ENCODE measurements around the gene TET3.
A peak's percentile ranks its signal among the peaks of the same experiment; 100 is the strongest.

The TET3 gene

DNA sequence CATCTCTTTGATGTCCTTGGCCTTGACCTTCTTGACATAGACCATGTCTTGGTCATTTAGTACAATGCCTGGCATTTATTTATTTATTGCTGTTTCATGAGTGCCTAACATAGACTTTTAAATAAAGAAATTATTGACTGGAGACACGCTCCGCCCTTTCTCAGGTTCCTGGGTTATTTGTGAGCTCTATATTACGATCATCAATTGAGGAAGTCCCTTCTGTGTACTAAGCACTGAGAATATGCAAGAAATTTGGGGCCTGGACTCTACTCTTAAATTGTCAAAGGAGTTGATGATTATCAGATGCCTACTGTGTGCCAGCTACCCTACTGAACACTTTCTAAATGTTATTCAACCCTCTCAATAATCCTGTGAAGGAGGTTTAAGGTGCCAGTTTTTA lies 19.7 kb upstream of the TET3 start:
- no peak for DNase-seq

DNA sequence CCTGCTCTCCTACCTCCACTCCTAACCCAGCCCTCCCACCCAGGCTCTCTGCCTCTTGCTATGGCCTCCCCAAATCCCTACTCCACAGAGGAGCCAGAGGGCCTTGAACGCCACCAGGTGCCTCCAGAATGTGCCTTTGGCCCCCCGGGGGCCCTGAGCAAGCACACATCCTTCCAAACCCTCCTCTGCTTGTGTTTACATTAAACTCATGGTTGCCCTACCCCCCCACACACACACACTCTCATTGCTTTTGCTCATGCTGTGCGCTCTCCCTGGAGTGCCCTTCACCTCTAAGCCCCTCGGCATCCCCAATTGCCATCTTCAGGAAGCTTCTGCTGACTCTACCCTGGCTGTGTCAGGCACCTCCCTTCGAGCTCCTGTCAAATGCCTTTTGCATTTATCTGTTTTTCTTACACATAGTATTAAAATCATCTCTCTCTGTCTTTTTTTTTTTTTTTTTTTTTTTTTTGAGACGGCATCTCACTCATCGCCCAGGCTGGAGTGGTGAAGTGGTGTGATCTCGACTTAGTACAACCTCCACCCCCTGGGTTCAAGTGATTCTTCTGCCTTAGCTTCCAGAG lies 16.3 kb upstream of the TET3 start:
- no peak for DNase-seq

DNA sequence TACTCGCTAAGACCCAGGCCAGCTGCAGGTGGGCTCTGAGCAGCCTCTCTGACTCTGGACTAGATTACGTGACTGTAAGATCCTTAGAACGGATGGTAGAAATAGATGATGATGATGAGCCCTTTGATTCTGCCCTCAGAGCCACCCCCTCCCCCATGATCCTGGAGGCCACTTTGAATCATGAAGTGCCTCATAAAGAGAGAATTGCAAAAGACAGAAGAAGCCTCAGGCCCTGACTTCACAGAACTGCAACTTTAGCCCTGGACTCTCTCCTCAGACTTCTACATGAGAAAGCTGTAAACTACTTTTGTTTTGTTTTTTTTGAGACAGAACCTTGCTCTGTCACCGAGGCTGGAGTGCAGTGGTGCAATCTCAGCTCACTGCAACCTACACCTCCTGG lies 15.4 kb upstream of the TET3 start:
- no peak for DNase-seq

DNA sequence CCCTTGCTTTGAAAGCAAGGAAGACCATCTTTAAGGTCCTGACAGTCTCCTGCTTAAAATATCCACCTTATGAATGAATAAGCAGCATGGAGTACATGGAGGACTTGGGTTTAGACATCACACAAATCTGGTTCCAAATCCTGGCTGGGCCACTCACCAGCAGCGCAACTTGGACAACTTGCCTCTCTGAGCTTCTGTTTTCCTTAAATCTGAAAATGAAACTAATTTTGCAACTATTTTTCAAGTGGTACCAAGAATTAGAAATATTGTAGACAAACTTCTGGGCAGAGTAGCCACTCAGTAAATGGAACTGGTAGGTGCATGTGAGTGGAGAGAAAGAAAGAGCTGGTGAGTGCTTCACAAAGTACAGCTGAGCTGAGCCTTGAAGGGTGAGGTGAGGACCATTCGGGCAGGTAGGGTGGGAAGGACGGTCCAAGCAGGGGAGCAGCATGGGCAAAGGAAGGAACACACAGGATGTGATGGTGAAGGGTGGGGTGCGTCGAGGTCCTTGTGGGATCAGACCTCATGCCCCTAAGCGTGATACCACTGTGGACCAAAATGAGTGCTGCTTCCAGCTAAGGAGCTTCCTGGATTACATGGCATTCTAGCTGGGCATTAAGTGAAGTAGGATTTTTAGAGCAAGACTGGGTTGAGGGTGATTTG lies 14.4 kb upstream of the TET3 start:
- DNase-seq, result no peak

DNA sequence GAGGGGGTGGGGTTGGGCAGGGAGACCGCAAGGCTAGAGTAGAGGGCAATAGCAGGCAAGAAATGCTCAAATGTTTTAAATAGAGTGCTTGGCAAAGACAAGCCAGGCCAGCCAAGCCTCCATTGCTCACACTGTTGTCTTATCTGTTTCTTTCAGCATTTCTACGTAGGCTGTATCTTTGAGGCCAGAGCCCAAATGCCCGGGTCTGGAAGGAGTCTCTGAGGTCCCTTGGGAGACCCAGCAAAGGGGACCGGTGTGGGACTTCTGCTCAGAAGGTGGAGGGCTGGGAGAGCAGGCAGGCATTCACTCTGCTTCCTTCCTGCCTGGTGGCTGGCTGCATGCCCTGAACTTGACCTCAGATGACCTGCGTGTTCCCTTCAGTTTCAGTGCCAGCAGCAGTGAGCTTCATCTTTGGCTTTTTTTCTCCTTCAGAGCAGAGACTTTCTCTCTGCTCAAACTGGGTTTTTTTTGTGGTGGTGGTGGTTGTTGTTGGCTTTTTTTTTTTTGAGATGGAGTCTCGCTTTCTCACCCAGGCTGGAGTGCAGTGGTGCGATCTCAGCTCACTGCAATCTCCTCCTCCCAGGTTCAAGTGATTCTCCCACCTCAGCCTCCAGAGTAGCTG lies 13.7 kb upstream of the TET3 start:
- DNase-seq, result no peak

DNA sequence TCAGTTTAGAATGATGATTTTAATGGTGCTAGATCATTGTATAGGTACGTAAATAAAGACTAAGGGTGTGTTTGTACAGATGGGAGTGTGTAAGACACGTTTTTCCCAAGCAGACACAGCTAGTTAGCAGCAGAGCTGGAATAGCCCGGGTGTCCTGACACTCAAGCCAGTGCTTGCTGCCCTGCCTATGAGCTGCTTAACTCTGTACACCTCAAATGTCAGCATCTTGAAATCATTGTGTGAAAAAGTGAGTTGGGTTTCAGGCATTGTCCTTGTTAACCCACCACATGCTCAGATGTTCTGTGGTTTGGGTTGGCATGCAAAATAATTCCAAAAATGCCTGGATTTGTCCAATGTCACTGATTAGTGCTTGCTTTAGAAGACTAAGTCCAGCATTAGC lies 13.0 kb upstream of the TET3 start:
- DNase-seq, result no peak

DNA sequence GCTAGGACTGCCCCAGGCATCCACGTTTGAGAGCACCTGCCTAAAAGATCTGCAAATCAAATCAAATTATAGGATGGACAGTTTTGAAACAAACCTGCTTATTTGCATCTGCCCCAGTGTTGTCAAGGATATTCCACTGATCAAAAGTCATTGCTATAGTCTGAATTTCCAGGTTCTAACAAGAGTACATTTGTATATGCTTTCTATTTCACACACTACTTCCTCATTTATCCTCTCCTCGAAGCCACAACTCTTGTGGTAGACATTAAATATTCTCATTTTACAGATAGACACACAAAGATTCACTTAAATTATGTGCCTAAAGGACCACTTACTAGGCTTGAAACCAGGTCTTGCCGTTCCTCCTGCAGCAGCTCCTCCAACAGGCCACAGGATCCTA lies 11.9 kb upstream of the TET3 start:
- no peak for DNase-seq

DNA sequence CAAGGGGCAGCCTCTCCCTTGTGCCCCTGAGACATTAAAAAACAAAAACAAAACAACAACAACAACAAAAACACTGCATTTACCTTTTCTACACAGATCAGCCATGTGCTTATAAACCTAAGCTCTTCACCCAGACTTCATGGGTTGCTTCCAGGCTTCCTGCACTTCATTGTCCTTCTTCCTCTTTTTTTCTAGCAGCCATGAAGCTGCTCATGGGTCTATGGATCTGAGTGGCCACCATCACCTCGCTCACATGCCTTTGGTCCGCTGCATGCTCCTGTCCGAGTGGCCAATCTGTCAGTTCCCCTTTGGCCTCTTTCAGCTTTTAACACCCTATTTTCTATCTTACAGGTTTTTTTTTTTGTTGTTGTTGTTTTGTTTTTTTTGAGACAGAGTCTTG lies 9.0 kb upstream of the TET3 start:
- no peak for DNase-seq

DNA sequence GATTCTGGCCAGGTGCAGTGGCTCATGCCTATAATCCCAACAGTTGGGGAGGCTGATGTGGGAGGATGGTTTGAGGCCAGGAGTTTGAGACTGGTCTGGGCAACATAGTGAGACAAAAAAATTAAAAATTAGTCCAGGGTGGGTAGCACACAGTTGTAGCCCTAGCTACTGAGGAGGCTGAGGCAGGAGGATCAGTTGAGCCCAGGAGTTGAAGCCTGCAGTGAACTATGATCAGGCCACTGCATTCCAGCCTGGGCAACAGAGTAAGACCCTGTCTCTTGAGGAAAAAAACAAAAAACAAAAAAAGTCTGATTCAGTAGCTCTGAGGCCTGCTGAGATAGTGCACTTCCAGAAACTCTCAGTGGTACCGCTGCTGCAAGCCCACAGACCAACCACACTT lies 7.9 kb upstream of the TET3 start:
- no peak for DNase-seq

DNA sequence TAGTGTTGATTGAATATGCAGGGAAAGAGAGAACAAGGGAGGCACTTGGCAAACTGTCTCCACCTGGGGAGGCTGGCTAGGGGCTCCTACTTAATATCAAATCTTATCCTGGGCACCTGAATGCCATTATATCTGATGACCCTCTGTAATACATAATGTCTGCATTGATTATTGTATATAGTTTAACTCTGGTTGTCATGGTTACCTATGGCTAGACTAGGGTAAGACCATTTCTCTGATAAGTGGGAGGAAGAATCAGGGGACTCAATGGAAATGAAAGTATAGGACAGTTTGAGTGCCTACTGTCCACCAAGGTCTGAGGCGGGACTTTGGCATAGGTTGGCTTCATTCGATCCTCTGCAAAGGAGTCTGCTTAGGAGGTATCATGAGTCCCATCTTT lies 7.2 kb upstream of the TET3 start:
- DNase-seq, result no peak

DNA sequence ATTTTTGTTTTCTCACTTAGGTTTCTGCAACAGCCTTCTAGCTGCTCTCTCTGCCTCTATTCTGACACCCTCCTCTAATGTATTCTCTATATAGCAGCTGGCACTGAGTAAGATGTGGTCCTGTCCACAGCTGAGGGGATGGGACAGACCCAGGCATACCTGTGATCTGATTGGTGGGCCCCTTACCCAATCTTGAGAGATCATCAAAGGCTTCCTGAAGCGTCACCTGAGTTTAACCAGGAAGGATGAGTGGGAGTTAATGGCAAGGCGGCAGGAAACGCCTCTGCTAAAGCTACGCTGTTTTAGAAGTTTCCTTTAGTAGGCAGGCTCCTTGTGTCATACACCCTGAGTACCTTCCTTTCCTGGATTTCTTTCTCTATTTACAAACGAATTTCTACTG lies 5.7 kb upstream of the TET3 start:
- DNase-seq, result no peak

DNA sequence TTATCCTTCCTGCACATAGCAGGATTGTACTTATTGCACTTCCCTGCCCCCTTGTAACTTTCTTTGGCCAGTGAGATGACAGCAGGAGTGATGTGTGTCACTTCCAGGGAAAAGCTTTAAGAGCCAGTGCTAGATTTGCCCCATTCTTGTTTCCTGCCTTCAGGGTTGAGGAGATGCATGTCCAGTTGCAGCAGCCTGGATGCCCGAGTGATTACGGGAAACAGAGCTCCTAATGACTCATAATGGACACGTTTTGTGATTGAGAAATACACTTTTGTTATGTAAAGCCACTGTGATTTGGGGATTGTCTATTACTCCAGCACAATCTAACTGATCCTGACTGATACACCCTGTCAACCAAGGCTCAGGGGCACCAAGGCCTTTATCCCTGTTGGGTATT lies 5.0 kb upstream of the TET3 start:
- DNase-seq, result no peak

DNA sequence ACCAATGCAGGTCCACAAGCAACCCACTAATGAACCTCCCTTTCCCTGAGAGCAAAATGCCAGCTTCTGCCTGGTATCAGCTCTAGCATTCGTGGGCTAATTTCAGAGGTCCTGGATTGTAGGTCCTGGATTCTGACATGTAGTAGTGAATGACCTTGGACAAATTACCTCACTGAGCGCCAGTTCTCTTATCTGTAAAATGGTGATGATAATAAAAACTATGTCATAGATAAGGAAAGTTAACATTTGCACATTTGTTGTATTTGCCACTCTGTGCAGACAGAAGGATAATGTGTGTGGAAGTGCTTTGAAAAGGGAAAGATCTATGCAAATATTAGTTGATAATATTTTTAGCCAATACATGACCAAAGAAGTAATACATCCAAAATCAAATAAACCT lies 4.1 kb upstream of the TET3 start:
- DNase-seq, result no peak

DNA sequence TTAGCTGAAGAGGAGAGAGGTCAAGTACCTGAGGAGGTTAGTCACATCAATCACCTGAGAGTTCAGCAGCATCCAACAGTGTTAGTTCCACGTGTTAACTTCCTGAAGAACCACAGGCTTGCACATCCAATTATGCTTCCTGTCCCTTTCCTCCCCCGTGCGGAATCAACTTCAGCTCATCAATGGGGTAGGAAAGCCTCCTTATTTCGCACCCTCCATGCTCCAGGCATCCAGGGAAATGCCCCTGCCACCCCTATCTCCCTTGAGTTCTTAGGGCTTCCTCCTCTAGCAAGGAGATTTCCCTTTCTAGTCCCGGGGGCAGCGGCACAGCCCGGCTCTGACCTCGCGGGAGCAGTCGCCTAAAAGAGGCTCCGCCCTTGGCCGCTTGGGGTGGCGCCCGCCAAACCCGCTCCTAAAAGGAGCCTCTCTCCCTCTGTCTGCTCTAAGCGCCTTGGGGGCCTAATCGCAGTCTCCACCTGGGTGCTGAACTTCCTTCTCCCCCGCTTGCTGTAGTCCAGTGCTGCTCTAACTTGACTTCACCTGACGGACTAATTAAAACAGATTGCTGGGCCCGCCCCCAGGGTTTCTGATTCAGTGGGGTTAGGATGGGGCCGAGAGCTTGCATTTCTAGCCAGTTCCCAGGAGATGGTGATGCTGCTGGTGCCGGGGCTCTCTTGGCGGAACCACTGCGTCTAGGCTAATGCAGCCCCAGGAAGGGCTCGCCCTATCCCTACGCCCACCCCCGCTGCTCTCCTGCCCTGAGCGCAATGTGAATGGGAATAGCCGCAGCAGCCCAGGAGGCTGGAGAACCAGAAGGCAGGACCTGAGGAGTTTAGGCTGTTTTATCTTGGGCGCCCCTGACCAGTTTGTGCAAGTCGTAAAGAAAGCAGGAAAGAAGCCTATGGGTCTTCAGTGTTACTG lies 3.4 kb upstream of the TET3 start:
- no peak for DNase-seq

DNA sequence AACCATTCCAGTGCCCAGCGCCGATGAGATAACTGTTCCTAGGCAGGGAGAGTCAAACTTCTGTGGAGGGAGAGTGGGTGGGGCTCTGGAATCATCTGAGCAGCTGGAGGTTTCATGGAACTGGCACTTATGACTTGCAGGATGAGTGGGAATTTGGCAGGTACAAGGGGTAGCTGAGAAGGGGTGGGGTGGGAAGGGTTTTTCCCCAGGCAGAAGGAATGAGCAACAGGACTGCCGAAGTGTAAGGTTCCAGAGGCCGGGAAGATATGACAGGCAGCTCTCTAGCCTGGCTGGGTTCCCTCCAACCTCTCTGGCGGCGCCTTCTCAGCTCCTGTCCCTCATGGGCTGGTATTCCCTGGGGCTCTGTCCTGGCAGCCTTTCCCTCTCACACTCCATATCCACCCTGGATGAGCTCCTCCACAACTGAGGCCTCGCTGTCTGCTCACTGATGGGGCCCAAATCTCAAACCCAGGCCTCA lies 2.5 kb upstream of the TET3 start:
- DNase-seq, result no peak

DNA sequence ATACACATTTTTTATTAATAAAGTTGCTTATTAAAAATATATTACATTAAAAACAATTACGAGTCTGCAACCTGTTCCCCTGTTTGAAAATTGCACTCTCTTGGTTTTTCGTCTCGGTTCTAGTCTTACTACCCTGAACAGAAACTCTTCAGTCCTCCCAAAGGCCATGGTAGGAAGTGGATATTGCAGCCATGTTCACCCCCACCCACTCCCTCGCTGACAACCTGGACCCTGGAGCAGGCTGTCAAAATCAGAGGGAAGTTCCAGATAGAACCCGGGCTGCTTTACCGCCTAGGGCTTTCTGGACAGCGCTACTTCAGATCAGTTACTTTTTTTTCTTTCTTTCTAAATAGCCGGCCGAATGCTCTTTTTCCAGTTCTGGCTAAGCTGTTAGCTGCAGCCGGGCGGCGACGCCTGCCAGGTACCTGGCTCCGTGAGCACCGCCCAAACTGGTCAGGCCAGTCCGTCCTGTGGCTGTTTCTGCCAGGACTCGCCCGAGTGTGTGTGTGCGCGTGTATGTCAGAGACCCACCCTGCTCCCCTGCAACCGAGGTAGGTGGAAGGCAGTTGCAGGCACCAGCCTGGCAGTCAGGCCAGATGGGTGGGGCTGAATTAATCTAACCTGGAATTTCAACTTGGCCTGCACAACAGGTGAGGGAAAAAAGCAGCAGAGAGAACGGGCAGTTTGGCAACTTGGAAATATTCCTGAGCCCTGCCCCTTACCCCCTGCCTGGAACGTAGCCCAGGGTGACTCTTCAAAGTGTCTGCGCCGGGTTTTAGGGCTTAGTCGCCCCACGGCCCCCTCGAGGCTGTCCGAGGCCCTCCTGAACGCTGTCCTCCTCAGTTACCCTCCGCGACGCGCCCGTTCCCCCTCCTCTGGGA lies 1.1 kb upstream of the TET3 start:
- DNase-seq, result peak; percentile 64

DNA sequence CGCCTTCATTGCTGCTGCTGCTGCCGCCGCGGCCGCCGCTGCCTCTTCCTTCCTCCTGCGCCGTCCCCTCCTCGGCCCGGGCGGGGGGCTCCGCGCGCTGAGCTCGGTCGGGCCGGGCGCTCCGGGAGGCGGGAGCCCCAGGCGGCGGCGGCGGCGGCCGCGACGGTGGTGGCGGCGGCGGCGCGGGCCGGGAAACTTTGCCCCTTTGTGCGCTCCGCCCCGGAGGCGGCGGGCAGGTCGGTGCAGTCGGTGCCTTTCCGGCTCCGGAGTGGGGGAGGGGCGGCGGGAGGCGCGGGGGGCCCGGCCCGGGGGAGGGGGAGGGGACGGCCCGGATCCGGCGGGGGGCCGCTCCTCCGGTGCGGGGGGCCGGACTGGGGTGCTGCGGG lies 205 bp downstream of the TET3 start:
- no peak for DNase-seq

DNA sequence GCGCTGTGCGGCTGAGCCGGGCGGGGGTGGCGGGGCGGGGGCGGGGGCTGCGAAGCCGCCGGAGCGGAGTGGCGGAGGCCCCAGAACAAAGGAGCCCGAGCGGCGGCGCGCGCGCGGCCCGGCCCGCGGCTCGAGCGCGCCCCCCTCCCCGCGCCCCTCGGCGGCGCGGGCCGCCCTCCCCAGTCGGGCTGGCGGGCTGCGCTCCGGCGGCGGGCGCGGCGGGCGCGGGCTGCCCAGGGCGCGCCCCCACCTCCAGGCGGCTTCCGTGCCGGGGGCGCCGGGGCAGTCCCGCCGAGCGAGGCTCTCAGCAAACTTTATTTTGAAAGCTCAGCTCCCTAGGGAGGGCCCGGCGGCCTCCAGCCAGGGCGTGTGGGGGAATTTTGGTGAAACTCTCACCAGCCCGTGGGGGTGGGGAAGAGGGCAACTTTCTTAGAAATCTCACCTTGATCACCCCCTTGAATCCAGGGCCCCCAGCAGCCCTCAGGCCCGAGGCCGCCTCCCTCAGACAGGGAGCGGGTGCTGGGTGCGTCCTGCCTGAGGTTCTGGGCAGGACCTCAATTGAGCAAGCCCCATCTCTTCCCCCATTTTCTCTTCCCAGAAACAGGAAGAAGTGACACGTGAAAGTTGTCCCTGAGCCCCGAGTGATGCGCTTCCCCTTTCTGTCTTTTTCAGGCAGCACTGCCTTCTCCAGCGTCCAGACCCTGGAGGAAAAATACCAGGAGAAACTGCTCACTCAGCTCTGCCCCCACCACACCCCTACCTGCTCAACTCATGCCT lies 786 bp downstream of the TET3 start:
- DNase-seq, result no peak

DNA sequence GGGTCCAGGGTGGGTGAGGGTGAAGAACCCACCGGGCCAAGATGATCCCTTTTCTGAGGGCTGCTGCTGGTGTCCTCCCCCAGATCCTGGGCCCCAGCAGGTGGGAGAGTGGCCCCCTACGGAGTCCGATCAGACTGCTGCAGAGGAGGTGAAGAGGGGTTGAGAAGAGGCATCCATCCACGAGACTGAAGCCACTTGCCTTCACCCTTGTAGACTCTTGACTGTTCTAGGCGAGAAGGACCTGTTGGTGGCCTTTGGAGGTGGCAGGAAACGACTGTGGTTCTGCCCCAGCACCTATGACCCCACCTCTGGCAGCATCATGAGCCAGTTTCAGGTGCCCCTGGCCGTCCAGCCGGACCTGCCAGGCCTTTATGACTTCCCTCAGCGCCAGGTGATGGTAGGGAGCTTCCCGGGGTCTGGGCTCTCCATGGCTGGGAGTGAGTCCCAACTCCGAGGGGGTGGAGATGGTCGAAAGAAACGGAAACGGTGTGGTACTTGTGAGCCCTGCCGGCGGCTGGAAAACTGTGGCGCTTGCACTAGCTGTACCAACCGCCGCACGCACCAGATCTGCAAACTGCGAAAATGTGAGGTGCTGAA lies 1.5 kb downstream of the TET3 start:
- DNase-seq, result no peak

DNA sequence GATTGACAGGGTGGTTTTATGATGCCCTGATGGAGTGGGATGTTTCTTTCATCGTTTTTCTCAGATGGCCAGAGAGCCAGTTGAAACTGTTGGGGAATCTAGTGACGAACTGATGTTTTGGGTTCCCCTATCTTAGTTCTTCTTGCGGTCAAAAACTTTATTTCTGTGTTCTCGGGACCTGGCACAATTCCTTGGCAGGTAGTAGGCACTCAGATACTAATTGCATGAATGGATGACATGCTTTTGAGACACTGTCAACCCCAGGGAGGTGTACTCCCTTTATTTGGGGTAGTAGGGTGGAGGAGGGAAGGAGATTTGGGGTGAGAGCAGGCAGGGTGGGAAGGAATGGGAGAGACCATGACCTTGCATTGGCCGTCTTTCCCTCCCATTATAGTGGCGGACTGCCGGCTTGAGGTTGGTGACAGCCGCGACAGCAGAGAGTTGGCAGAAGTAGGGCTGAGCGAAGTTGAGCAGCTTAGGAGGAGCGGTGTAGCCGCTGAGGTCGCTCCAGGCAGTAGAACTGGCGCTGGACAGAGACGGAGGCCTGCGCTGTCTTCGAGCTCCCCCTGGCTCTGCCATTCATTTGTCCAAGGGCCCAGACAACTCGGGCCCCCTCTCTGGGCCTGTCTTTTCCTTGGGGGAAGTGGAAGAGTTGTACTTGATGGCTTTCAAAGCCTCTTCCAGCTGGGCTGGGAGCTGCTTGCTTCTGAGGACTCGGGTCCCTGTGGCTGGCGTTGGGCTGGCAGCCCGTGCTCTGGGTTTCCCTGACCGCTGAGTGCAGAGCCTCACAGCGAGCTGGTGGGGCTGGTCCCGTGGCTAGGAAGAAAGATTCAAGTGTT lies 2.6 kb downstream of the TET3 start:
- DNase-seq, result no peak

Measured in NCI-H1105 (cell line).